Fibroblast of mammary gland (primary cell): ENCODE results near the gene SPTBN5.

ENCODE experiments used
- DNase-seq: peaks from one replicate; pipeline ENCODE4 v3.0.0-alpha.2; 2010; ENCODE audit warnings: low read depth
- H3K4me3 ChIP-seq: 2 replicates; pipeline ENCODE4 v1.5.1; 2011; ENCODE audit warnings: low read depth, mild to moderate bottlenecking, low read length, moderate library complexity; ENCODE audit not compliant: control insufficient read depth
- CTCF ChIP-seq: conservative IDR thresholded peaks from 2 replicates; pipeline ENCODE4 v1.5.1; 2011; ENCODE audit warnings: low read depth, low read length, inconsistent platforms; ENCODE audit not compliant: control insufficient read depth, insufficient read depth

The SPTBN5 gene

GRCh38 chr15:41905036-41905793 lies 11.4 kb upstream of the SPTBN5 start:
- DNase-seq = no peak
- no peak overlapping the region for H3K4me3 ChIP-seq
- no peak for TF ChIP-seq CTCF

- peak; percentile 82 for TF ChIP-seq CTCF
- no peak overlapping the region for H3K4me3 ChIP-seq
- DNase-seq = peak; percentile 65
These were observed 10.7 kb upstream of the SPTBN5 start for GRCh38 chr15:41904541-41905005.

GRCh38 chr15:41903782-41904181 lies 9.9 kb upstream of the SPTBN5 start:
- TF ChIP-seq CTCF = no peak
- H3K4me3 ChIP-seq = no peak overlapping the region
- DNase-seq = no peak

GRCh38 chr15:41901431-41901830 lies 7.6 kb upstream of the SPTBN5 start:
- TF ChIP-seq CTCF = no peak
- no peak for DNase-seq
- H3K4me3 ChIP-seq = no peak overlapping the region

GRCh38 chr15:41900526-41901380 lies 6.9 kb upstream of the SPTBN5 start:
- no peak for TF ChIP-seq CTCF
- no peak for DNase-seq
- no peak overlapping the region for H3K4me3 ChIP-seq

GRCh38 chr15:41899854-41900442 lies 6.1 kb upstream of the SPTBN5 start:
- no peak for TF ChIP-seq CTCF
- H3K4me3 ChIP-seq = no peak overlapping the region
- no peak for DNase-seq
